ENCODE measurements around the gene PANK3.

PANK3 gene

DNA sequence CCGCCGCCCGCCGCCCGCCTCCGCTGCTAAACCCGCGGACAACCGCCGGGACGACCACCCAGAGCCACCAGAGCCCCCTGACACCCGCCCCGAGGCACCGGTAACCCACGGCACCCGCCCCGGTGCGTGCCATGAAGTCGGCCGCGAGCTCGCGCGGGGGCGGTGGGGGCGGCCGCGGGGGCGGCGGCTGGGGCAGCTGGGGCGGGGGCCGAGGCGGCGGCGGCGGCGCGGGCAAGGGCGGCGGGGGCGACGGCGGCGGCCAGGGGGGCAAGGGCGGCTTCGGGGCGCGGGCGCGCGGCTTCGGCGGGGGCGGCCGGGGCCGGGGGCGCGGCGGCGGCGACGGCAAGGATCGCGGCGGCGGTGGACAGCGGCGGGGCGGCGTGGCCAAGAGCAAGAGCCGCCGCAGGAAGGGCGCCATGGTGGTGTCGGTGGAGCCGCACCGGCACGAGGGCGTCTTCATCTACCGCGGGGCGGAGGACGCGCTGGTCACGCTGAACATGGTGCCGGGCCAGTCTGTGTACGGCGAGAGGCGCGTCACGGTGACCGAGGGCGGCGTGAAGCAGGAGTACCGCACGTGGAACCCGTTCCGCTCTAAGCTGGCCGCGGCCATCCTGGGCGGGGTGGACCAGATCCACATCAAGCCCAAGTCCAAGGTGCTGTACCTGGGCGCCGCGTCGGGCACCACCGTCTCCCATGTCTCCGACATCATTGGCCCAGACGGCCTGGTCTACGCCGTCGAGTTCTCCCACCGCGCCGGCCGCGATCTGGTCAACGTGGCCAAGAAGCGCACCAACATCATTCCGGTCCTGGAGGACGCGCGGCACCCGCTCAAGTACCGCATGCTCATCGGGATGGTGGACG, 49.6 kb downstream of the PANK3 start:
- Histone ChIP-seq H3K27me3 (replicated peaks; ENCODE audit: control insufficient read depth, insufficient read depth, low read length) (no peaks in the 10 kb centered on the region), H3K36me3 (ENCODE audit: control insufficient read depth, insufficient read depth, low read length) (0 out of 2 replicates have a peak, but pooled peaks cover 1% of the 10 kb centered on the region), H3K4me3 (replicated peaks; ENCODE audit: low read depth, low read length) (no peak overlapping the region)
- DNase-seq (ENCODE audit: extremely low read depth, insufficient read length): no peak
- TF ChIP-seq, protein P1, sequence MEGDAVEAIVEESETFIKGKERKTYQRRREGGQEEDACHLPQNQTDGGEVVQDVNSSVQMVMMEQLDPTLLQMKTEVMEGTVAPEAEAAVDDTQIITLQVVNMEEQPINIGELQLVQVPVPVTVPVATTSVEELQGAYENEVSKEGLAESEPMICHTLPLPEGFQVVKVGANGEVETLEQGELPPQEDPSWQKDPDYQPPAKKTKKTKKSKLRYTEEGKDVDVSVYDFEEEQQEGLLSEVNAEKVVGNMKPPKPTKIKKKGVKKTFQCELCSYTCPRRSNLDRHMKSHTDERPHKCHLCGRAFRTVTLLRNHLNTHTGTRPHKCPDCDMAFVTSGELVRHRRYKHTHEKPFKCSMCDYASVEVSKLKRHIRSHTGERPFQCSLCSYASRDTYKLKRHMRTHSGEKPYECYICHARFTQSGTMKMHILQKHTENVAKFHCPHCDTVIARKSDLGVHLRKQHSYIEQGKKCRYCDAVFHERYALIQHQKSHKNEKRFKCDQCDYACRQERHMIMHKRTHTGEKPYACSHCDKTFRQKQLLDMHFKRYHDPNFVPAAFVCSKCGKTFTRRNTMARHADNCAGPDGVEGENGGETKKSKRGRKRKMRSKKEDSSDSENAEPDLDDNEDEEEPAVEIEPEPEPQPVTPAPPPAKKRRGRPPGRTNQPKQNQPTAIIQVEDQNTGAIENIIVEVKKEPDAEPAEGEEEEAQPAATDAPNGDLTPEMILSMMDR (IDR thresholded peaks at IDR 0.05; ENCODE audit: insufficient read depth, low read length, poor library complexity, severe bottlenecking): no peak

DNA sequence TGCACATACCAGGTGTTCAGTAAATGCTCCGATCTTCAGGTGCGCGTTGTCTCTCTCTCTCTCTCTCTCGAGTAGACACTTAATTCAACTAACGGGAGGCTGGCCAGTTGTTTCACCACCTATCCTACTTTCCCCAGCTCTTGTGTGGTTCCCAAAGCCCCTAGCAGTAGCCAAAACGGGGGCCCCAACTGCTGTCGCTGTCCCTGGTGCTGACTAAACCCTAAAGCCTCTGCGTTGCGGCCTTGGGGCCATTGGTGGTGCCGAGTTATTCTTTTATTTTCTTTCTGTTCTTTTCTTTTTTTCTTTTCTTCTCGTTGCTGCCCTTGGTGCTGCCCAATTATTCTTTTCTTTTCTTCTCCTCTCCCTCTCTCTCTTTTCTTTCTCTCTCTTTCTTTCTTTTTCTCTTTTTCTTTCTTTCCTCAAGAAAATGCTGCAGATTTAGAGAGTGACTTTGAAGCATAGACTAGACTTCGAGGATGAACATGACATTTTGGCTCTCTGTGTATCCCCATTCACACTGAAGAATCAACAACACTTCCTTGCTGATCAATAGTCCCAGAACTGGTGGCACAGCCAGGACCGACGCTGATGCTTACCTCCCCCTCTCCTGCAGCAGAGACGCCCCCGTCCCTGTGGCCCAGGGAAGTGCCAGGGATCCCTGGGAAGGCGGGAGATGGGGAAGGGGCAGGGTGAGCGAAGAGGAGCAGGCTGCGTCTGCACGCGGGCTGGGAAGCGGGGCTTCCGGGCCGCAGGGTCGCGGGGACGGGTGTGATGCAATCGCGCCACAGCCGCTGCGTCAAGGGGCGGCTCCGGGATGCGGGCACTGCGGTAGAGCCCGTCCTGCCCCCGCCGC, 50.4 kb downstream of the PANK3 start, which contains the start of gene FBLL1:
Gene FBLL1, plus strand, starts transcription at position 785 of the 853 bp plus-strand sequence. CDS start 200 bp downstream, outside the sequence.
- DNase-seq (ENCODE audit: extremely low read depth, insufficient read length): no peak
- H3K4me3 ChIP-seq (replicated peaks; ENCODE audit: low read depth, low read length): no peak within 1 kb of the TSS
- no peaks in the 10 kb centered on the region for H3K27me3 ChIP-seq (replicated peaks; ENCODE audit: control insufficient read depth, insufficient read depth, low read length)
- H3K36me3 ChIP-seq (ENCODE audit: control insufficient read depth, insufficient read depth, low read length): 0 out of 2 replicates have a peak, but pooled peaks cover 1% of the 10 kb centered on the region
- TF ChIP-seq, protein P1 (IDR thresholded peaks at IDR 0.05; ENCODE audit: insufficient read depth, low read length, poor library complexity, severe bottlenecking): no peak

DNA sequence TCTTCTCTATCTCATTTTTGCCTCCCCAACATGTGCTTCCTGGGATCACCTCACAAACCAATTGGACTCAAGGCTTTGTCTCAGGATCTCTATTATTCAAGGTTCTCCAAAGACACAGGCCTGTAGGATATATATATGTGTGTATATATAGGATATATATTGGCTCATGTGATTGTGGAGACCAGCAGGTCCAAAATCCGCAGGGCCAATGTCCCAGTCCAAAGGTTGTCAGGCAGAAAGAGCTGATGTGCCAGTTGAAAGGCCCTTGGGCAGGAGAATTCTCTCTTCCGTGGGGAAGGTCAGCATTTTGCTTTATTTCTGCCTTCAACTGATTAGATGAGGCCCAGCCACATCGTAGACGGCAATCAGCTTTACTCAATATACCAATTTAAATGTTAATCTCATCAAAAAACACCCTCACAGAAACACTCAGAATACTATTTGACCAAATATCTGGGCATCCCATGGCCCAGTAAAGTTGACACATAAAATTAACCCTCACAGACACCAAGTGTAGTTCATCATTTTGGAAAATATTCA, 51.3 kb downstream of the PANK3 start:
- H3K36me3 ChIP-seq (ENCODE audit: control insufficient read depth, insufficient read depth, low read length): 0 out of 2 replicates have a peak, but pooled peaks cover 1% of the 10 kb centered on the region
- TF ChIP-seq, protein P1 (IDR thresholded peaks at IDR 0.05; ENCODE audit: insufficient read depth, low read length, poor library complexity, severe bottlenecking): no peak
- no peak overlapping the region for H3K4me3 ChIP-seq (replicated peaks; ENCODE audit: low read depth, low read length)
- H3K27me3 ChIP-seq (replicated peaks; ENCODE audit: control insufficient read depth, insufficient read depth, low read length): no peaks in the 10 kb centered on the region
- no peak for DNase-seq (ENCODE audit: extremely low read depth, insufficient read length)

DNA sequence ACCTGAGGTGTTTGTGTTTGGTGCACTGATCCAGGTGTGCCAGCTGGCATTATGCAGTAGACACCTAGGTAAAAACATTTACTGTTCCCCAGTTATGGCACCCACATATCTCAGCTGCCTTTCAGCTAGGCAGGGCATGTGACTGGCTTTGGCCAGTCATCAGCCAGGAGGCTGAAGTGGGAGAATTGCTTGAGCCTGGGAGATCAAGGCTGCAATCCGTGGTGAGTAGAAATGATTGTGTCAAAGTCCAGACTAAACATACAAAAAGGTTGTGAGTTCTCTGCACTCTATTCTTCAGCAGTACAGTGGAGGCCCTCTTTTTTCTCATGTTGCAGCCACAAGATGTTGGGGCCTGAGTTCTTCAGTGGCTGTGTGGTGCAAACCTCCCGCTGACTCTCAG, 53.3 kb downstream of the PANK3 start:
- no peak for DNase-seq (ENCODE audit: extremely low read depth, insufficient read length)
- Histone ChIP-seq H3K4me3 (replicated peaks; ENCODE audit: low read depth, low read length) (no peak overlapping the region), H3K27me3 (replicated peaks; ENCODE audit: control insufficient read depth, insufficient read depth, low read length) (no peaks in the 10 kb centered on the region), H3K36me3 (ENCODE audit: control insufficient read depth, insufficient read depth, low read length) (peaks cover 1% of the 10 kb centered on the region; the same call in 1 of the 2 replicates)
- TF ChIP-seq, protein P1 (IDR thresholded peaks at IDR 0.05; ENCODE audit: insufficient read depth, low read length, poor library complexity, severe bottlenecking): no peak

DNA sequence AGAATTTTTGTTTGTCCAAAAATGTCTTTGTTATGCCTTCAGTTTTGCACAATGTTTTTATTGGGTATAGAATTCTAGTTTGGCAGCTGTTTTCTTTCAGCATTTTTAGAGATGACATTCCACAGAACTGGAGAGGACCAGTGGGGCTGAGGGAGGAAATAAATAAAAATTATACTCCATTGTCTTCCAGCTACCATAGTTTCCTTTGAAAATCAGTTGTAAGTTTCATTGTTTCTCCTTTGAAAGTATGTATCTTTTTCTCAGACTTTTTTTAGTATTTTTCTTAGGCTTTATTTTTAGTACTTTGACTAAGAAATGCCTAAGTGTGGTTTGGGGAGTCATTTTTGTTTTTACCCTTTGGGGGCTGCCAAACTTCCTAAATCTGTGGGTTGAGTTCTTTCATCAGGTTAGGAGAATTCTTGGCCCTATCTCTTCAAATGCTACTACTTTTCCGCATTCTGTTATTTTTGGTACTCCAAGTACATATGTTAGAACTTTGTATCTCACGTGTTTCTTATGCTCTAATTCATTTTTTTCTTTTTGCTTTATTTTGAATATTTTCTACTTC, 65.2 kb downstream of the PANK3 start:
- TF ChIP-seq, protein P1 (IDR thresholded peaks at IDR 0.05; ENCODE audit: insufficient read depth, low read length, poor library complexity, severe bottlenecking): no peak
- H3K27me3 ChIP-seq (replicated peaks; ENCODE audit: control insufficient read depth, insufficient read depth, low read length): no peaks in the 10 kb centered on the region
- H3K4me3 ChIP-seq (replicated peaks; ENCODE audit: low read depth, low read length): no peak overlapping the region
- peaks cover 16% of the 10 kb centered on the region for H3K36me3 ChIP-seq (ENCODE audit: control insufficient read depth, insufficient read depth, low read length)
- no peak for DNase-seq (ENCODE audit: extremely low read depth, insufficient read length)

Data from GM06990 (cell line).